Type B pancreatic cell (in vitro differentiated cells): ENCODE measurements around the gene DNAJB14. TPM values are rescaled to one million over a fixed set of nuclear protein-coding genes. Genes with fewer than 3 reads are reported as not detected.

Experiments used
- DNase-seq: peaks from one replicate; pipeline ENCODE4 v3.0.0; 2021; ENCODE audit warnings: mixed read lengths; ENCODE audit not compliant: unreplicated experiment; ENCODE audit errors: extremely low spot score
- H3K27ac Mint-ChIP-seq: 2 replicates; pipeline ENCODE4 v1.8.0; 2021; ENCODE audit warnings: mild to moderate bottlenecking, mixed read lengths
- H3K27me3 Mint-ChIP-seq: 2 replicates; pipeline ENCODE4 v1.8.0; 2021; ENCODE audit warnings: mixed read lengths
- H3K36me3 Mint-ChIP-seq: 2 replicates; pipeline ENCODE4 v1.8.0; 2021; ENCODE audit warnings: mixed read lengths
- H3K4me1 Mint-ChIP-seq: one replicate; pipeline ENCODE4 v1.8.0; 2021; ENCODE audit warnings: mixed read lengths; ENCODE audit not compliant: unreplicated experiment
- H3K4me3 Mint-ChIP-seq: 2 replicates; pipeline ENCODE4 v1.8.0; 2021; ENCODE audit warnings: mild to moderate bottlenecking, mixed read lengths
- H3K9me3 Mint-ChIP-seq: 2 replicates; pipeline ENCODE4 v1.8.0; 2021; ENCODE audit warnings: mixed read lengths
- total RNA-seq: library from RNA; stranded (reverse); gene quantifications from 2 replicates; pipeline ENCODE4 v1.2.1, GENCODE V29; 2021; ENCODE audit warnings: low replicate concordance
- TF ChIP-seq, protein P1 (sequence below): fragments of 200-600 bp; sonication (generic); conservative IDR thresholded peaks from 2 replicates; pipeline ENCODE4 v1.5.0; 2021; ENCODE audit warnings: antibody characterized with exemption, mild to moderate bottlenecking

Gene DNAJB14
- total RNA-seq, 1 donor from 2014 or later = 39.8 TPM

DNA sequence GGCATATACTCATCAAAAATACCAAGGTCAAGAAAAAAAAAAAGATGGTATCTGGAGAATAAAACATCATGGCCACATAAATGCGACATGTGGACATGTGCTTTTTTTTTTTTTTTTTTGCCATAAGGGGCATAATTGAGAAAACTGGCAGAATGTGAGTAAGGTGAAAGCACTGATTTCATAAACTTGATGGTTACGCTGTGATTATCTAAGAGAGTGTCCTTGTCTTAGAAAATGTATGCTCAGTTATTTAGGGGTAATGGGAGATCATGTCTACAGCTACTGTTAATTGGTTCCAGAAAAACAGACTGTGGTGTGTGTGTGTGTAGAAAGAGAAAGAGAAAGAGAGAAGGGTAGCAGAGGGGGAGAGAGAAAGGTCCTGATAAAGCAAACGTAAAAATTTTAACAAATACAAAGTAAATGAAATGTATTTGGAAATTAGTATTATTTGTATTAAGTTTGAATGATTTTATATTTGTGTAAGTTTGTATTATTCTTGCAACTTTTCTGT lies 8.1 kb downstream of the DNAJB14 start:
- Mint-ChIP-seq H3K9me3 (no peaks in the 10 kb centered on the region), H3K4me3 (no peak overlapping the region), H3K36me3 (peaks cover 40% of the 10 kb centered on the region), H3K27ac (no peak overlapping the region), H3K4me1 (no peaks in the 10 kb centered on the region), H3K27me3 (no peaks in the 10 kb centered on the region)
- TF ChIP-seq, protein P1, sequence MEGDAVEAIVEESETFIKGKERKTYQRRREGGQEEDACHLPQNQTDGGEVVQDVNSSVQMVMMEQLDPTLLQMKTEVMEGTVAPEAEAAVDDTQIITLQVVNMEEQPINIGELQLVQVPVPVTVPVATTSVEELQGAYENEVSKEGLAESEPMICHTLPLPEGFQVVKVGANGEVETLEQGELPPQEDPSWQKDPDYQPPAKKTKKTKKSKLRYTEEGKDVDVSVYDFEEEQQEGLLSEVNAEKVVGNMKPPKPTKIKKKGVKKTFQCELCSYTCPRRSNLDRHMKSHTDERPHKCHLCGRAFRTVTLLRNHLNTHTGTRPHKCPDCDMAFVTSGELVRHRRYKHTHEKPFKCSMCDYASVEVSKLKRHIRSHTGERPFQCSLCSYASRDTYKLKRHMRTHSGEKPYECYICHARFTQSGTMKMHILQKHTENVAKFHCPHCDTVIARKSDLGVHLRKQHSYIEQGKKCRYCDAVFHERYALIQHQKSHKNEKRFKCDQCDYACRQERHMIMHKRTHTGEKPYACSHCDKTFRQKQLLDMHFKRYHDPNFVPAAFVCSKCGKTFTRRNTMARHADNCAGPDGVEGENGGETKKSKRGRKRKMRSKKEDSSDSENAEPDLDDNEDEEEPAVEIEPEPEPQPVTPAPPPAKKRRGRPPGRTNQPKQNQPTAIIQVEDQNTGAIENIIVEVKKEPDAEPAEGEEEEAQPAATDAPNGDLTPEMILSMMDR = no peak
- DNase-seq = no peak

GRCh38 chr4:99934891-99935290 lies 11.5 kb downstream of the DNAJB14 start:
- peaks cover 42% of the 10 kb centered on the region for H3K36me3 Mint-ChIP-seq
- H3K27ac Mint-ChIP-seq = no peak overlapping the region
- DNase-seq = no peak
- no peaks in the 10 kb centered on the region for H3K27me3 Mint-ChIP-seq
- TF ChIP-seq, protein P1 = no peak
- H3K9me3 Mint-ChIP-seq = no peaks in the 10 kb centered on the region
- H3K4me3 Mint-ChIP-seq = no peak overlapping the region
- H3K4me1 Mint-ChIP-seq = no peaks in the 10 kb centered on the region

DNA sequence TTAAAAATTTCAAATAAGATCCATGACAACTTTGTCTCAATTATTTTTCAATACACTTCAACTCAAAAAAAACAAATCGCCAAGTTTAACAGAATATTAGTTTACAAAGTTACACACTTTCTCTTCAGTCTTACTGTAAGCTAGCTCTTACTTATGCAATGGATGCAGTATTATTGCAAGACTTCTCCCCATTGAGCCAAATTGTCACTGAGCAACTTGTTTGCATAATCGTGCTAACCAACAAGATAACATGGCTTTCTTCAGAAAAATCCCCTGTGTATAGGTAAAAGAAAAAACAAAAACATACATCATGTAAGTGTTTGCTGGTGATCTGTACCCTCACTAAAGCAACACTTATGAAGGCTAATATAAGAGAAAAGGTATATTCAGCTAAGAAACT lies 18.9 kb downstream of the DNAJB14 start:
- TF ChIP-seq, protein P1 = no peak
- no peaks in the 10 kb centered on the region for H3K9me3 Mint-ChIP-seq
- no peak overlapping the region for H3K4me3 Mint-ChIP-seq
- H3K27ac Mint-ChIP-seq = no peak overlapping the region
- H3K36me3 Mint-ChIP-seq = peaks cover 23% of the 10 kb centered on the region
- no peak for DNase-seq
- H3K27me3 Mint-ChIP-seq = no peaks in the 10 kb centered on the region
- H3K4me1 Mint-ChIP-seq = no peaks in the 10 kb centered on the region

DNA sequence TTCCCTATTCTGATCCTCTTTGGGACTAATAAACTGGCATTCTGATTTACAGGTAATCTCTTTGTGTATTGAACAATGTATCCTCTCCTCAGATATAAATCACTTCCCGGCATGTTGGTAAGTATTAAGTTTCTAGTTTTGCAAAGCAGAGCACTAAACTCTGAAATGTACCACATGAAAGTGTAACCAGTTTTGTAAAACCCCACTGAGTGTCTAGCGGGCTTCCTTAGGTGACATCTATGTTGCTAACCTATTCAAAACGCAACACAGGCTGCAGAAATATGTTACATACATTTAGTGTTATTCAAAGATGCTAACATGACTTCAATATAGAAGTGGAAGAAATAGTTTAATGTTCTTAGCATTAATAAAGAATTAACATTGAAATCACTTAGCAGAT lies 25.2 kb downstream of the DNAJB14 start:
- Mint-ChIP-seq H3K36me3 (peaks cover 29% of the 10 kb centered on the region), H3K27me3 (no peaks in the 10 kb centered on the region), H3K4me1 (no peaks in the 10 kb centered on the region), H3K9me3 (peaks cover 10% of the 10 kb centered on the region), H3K27ac (no peak overlapping the region), H3K4me3 (no peak overlapping the region)
- TF ChIP-seq, protein P1 = no peak
- DNase-seq = no peak

GRCh38 chr4:99918656-99919055 lies 27.8 kb downstream of the DNAJB14 start:
- no peaks in the 10 kb centered on the region for H3K4me1 Mint-ChIP-seq
- no peaks in the 10 kb centered on the region for H3K27me3 Mint-ChIP-seq
- H3K27ac Mint-ChIP-seq = no peak overlapping the region
- H3K9me3 Mint-ChIP-seq = peaks cover 10% of the 10 kb centered on the region
- TF ChIP-seq, protein P1 = no peak
- no peak overlapping the region for H3K4me3 Mint-ChIP-seq
- H3K36me3 Mint-ChIP-seq = peaks cover 42% of the 10 kb centered on the region
- no peak for DNase-seq

DNA sequence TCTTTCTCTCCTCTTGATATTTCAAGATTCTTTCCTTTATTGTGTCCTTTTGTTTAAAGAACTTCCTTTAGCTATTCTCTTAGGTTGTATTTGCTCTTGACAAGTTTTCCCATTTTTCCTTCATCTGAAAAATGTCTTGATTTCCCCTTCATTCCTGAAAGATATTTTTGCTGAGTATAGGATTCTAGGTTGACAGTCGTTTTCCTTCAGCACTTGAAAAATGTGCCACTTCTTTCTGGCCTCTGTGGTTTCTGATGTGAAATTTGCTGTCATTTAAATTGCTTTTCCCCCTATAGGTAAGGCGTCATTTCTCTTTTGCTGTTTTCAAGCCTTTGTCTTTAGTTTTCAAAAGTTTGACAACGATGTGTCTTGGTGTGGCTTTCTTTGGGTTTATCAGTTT lies 28.8 kb downstream of the DNAJB14 start:
- no peaks in the 10 kb centered on the region for H3K4me1 Mint-ChIP-seq
- TF ChIP-seq, protein P1 = no peak
- H3K36me3 Mint-ChIP-seq = peaks cover 45% of the 10 kb centered on the region
- no peak overlapping the region for H3K4me3 Mint-ChIP-seq
- H3K9me3 Mint-ChIP-seq = peaks cover 10% of the 10 kb centered on the region
- no peak for DNase-seq
- no peaks in the 10 kb centered on the region for H3K27me3 Mint-ChIP-seq
- no peak overlapping the region for H3K27ac Mint-ChIP-seq
